ENCODE results near the gene THOC5.
A peak's percentile ranks its signal among the peaks of the same experiment; 100 is the strongest.
"Not testable (repeated sequence)": the region's sequence is repeated elsewhere in the genome, so short reads cannot be mapped to it uniquely, and the experiment has no call there.

THOC5 gene

DNA sequence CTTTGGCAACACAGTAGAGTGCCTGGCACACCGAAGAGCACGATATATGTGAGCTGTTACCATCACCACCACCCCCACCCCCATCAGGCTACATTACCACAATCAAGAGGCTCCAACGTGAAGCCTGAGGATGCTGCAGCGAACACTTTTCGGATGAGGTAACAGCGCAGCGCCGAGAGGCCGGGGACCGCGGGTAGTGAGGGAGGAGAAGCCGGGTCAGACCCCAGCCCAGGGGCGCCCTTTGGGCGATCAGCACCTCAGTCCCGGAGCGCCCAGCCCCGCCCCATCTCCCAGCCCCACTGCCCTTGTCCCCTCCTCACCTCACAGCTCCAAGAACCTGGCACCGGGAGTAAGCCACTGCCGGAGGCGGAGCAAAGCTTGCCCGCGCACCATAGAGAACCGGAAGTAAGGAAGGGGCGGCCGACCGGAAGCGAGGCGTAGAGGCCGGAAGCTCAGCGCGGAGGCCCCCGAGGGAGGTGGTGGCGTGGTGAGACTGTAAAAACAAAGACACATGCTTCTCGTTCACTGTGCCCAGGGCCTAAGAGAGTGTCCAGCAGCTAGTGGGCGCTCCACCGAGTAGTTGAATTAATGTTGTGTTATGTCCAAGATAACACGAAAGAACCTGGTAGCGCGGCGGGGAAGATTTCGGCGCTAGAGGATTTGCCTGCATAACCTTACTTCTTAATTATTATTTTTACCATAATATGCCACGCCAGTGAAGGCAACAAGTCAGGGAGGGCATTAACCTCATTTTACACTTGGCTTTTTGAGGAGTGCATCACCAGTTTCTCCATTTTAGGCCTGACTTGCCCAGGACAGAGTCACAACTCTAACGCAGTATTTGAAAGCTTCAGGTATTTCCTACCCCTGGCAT, at the start of gene THOC5:
Gene THOC5 (minus strand): TSS at position 407 of the 874 bp plus-strand sequence. CDS start 4,610 bp downstream, outside the sequence.
- DNase-seq, result peak; percentile 96

DNA sequence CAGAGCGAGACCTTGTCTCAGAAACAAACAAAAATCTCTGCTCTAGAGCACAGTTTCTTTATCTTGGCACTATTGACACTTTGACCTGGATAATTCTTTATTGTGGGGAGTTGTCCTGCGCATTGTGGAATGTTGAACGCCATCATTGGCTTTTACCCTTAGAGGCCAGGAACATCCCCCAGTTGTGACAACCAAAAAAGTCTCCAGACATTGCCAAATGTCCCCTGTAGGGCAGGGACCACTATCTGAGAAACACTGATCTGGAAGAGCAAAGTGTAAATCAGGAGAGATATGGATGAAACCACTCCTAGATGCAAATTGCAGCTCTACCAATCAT, 45.1 kb upstream of the THOC5 start:
- no peak for DNase-seq

DNA sequence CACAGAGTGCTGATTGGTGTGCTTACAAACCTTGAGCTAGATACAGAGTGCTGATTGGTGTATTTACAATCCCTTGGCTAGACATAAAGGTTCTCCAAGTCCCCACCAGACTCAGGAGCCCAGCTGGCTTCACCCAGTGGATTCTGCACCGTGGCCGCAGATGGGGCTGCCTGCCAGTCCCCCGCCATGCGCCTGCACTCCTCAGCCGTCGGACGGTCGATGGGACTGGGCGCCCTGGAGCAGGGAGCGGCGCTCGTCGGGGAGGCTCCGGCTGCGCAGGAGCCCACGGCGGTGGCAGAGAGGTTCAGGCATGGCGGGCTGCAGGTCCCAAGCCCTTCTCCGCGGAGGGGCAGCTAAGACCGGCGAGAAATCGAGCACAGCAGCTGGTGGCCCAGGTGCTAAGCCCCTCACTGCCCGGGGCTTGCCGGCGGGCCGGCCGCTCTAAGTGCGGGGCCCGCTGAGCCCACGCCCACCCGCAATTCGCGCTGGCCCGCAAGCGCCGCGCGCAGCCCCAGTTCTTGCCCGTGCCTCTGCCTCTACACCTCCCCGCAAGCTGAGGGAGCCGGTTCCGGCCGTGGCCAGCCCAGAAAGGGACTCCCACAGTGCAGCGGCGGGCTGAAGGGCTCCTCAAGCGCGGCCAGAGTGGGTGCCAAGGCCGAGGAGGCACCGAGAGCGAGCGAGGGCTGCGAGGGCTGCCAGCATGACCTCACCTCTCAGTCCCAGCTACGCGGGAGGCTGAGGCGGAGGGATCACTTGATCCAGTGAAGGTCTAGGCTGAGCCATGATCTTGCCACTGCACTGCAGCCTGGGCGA, 44.5 kb upstream of the THOC5 start:
- not testable (repeated sequence) for DNase-seq

DNA sequence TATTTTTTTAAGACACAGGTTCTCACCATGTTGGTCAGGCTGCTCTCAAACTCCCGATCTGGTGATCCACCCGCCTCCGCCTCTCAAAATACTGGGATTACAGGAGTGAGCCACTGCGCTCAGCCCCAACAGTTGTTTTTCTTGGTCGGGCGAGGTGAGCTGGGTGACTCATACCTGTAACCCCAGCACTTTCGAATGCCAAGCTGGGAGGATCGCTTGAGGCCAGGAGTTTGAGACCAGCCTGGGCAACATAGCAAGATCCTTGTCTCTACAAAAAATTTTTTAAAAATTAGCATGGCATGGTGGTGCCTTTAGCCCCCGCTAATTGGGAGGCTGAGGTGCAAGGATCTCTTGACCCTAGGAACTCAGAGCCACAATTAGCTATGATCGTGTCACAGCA, 42.9 kb upstream of the THOC5 start:
- no peak for DNase-seq

- DNase-seq, result not testable (repeated sequence)
These were observed 40.9 kb upstream of the THOC5 start for GRCh38 chr22:29594447-29594846.

DNA sequence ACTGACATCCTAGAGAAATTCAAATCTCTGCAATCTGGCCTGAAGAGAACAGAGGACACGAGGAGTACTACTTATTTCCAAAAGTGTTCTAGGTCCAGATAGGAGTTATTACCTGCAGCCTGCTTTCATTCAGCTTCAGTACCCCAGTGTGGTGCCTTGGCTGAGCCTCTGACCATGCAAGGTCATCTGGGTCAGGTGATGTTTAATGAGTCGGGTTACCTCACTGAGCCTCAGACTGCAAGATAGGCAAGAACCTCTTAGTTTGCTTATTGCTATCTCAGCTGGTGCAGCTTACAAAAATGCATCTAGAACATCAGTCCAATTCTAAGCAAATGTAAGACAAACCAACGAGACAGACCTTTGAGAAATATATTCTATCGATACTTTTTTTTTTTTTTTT, 40.4 kb upstream of the THOC5 start:
- no peak for DNase-seq

GRCh38 chr22:29587938-29588699, 34.6 kb upstream of the THOC5 start:
- DNase-seq, result no peak

DNA sequence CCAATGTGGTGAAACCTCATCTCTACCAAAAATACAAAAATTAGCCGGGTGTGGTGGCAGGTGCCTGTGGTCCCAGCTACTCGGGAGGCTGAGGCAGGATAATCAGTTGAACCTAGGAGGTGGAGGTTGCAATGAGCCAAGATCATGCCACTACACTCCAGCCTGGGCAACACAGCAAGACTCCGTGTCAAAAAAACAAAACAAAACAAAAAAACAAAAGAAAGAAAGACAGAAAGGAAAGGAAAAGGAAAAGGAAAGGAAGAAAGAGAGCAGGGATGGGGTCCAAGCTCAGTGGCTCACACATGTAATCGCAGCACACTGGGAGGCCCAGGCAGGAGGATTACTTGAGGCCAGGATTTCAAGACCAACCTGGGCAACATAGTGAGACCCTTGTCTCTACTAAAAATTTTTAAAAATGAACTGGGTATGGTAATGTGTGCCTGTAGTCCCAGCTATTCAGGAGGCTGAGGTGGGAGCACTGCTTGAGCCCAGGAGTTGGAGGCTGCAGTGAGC, 32.7 kb upstream of the THOC5 start:
- DNase-seq, result not testable (repeated sequence)

DNA sequence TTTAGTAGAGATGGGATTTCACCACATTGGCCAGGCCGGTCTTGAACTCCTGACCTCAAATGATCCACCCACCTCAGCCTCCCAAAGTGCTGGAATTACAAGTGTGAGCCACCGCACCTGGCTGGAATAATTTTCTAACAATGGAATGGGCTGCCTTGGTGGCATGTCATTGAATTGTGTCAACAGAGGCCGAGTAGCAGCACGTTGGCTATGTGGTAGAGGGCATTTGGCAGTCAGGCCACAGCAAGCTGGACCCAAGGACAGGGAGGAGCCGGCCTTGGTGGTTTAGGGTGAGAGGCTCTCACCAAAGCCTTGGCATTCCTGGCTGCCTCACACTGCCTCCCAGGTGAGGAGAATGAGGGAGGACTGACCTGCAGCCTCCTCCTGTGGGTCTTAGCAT, 31.4 kb upstream of the THOC5 start:
- no peak for DNase-seq

- DNase-seq, result no peak
These were observed 28.2 kb upstream of the THOC5 start for GRCh38 chr22:29581799-29582198.

DNA sequence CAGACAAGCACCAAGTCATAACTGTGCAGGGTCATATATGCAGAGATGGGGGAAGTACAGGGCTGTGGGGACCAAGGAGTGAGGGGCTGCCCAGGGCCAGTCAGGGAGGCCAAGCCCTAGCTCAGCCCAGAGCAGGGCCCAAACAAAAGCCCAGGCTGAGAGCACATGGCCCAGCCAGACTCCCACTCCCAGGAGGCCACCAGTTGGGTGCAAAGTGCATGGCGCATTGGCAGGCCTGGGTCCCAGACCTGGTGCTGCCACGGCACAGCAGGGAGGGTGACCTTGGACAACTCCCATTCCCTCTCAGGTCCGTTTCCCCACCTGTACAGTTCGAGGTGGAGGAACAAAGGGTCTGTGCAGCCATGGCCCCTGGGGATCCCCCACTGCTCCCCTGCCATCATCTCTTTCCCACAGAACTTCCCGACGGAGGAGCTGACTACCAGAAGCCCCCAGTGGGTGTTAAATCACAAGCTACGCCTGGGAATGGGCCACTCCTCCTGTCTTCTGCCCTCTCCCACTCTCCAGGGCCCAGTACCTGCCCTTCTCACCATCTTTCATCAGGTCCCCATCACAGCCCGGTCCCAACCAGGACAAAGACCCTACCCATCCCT, 26.7 kb upstream of the THOC5 start:
- no peak for DNase-seq

GRCh38 chr22:29578462-29579200, 25.1 kb upstream of the THOC5 start:
- DNase-seq, result no peak

- DNase-seq, result no peak
These were observed 21.3 kb upstream of the THOC5 start for GRCh38 chr22:29574762-29575450.

GRCh38 chr22:29570912-29571549, 17.5 kb upstream of the THOC5 start:
- no peak for DNase-seq

- DNase-seq, result no peak
These were observed 16.9 kb upstream of the THOC5 start for GRCh38 chr22:29570456-29570855.

- DNase-seq, result no peak
These were observed 15.6 kb upstream of the THOC5 start for GRCh38 chr22:29569011-29569678.

DNA sequence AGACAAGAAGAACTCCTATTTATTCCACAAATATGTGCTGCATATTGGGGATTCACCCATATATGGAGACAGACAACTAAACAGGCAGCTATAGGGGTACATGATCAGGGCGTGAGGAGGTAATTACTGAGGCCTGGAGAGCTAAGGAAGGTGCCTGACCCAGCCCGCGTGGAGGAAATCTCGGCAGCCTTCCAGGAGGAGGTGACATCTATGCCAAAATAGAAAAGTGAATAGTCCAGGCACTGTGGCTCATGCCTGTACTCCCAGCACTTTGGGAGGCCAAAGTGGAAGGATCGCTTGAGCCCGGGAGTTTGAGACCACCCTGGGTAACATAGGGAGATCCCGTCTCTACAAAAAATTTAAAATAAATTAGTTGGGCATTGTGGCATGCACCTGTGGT, 13.8 kb upstream of the THOC5 start:
- no peak for DNase-seq

DNA sequence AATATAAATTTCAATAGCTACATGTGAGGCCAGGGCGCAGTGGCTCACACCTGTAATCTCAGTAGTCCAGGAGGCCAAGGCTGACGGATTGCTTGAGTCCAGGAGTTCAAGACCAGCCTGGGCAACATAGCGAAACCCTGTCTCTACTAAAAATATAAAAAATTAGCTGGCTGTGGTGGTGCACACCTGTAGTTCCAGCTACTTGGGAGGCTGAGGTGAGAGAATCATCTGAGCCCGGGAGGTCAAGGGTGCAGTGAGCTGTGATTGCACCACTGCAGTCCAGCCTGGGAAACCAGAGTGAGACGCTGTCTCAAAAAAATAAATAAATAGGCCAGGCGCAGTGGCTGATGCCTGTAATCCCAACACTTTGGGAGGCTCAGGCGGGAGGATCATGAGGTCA, 13.0 kb upstream of the THOC5 start:
- not testable (repeated sequence) for DNase-seq

- no peak for DNase-seq
These were observed 10.3 kb upstream of the THOC5 start for GRCh38 chr22:29563652-29564460.
